Dermis microvascular lymphatic vessel endothelial cell (primary cell): Measurements from ENCODE around the gene NBPF1. TPM values are rescaled to one million over a fixed set of nuclear protein-coding genes. Genes with fewer than 3 reads are reported as not detected.
"Not testable (repeated sequence)": the region's sequence is repeated elsewhere in the genome, so short reads cannot be mapped to it uniquely, and the experiment has no call there.

ENCODE experiments used
- DNase-seq, 2 donors: peaks; one replicate each; pipeline versions ENCODE4 v3.0.0 to v3.0.0-alpha.2; 2010; ENCODE audit warnings: low read depth in 2 of 2
- total RNA-seq: library from RNA; depleted of rRNA; stranded (reverse); fragments of >200 nt; gene quantifications from 2 replicates; pipeline ENCODE4 v1.2.1, GENCODE V29; 2014

Gene NBPF1
- total RNA-seq, 1 donor from 2014 or later = 20.4 TPM

GRCh38 chr1:16623812-16624719, 10.7 kb upstream of the NBPF1 start:
- not testable (repeated sequence) for DNase-seq

GRCh38 chr1:16623337-16623736, 10.0 kb upstream of the NBPF1 start:
- not testable (repeated sequence) for DNase-seq

GRCh38 chr1:16621681-16622315, 8.4 kb upstream of the NBPF1 start:
- not testable (repeated sequence) for DNase-seq

- DNase-seq = no peak
Observed at GRCh38 chr1:16621300-16621658, 7.9 kb upstream of the NBPF1 start.

GRCh38 chr1:16619803-16620501, 6.6 kb upstream of the NBPF1 start:
- not testable (repeated sequence) for DNase-seq

DNA sequence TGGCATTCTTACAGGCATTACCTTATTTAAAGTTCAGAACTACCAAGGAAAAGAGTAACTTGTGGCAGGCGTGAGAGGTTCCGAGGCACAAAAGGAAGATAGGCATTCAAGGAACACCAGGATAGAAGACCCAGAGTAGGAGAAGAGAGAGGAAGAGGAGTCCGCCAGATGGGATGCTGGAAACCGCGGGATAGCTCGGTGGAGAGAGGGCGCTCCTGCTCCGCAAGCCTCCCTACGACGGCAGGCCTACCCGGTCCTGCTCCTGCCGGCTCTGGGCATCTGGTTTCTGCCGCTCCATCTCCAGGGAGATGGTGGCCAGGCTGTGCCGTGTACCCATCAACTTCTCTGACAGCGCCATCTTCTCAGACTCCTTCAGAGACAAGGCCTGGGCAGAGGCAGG, 5.4 kb upstream of the NBPF1 start:
- DNase-seq = no peak

DNA sequence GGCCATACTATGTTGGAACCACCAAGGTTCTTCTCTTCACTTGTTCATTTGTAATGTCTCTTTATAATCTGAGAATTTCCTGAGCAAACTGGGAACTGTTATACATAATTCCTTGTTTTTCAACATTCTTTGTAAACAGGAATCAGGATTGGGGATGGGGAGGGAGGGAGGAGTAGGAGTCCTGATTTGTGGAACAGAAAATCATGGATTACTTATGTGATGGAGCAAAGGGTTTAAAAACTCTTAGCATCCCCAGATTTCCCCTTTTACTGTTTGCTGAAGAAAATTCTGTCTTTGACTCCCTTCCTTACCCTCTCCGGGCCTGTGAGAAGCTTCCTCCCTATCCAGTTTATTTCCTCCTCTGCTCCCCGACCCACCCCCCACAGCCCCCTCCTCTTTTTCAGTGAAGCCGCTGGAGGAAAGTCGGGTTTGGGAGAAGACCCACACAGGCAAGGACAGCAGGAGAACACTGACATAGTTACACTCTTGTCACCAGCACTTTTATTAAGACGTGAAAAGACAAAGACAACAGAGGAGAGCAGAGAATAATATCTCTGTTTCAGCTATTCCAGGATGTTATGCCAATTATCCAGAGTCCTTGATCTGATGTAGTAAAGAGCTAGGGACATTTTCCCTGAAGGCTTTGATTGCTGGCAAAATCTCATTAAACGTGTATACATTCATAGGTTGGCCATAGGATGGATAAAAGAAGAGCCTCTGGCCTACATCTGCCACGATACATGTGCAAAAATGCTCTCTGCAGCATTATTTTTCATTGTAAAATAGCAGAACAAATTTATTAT, 4.6 kb upstream of the NBPF1 start:
- DNase-seq = no peak

DNA sequence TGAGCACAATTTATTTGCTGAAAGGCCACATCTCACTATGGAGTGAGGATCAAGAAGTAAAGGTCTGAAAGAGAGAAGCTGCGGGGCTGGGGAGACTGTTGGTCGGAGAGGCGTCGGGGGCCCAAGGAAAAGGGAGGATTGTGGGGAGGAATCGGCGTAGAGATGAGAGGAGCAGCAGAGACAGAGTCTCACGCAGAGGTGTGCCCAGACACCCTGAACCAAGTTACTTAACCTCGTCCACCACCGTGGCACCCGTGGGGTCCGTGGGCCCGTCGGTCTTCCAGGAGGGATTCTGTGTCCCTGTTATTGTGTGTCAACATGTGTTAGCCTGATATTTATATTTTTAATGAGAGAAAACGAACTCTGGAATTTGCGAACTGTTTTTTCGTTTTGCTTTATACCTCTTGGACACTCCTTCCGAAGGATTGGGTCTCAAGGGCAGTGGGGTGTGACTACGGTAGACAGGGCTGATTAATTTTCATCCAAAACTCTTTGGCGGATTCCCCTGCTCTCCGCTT, 3.8 kb upstream of the NBPF1 start:
- DNase-seq = no peak

DNA sequence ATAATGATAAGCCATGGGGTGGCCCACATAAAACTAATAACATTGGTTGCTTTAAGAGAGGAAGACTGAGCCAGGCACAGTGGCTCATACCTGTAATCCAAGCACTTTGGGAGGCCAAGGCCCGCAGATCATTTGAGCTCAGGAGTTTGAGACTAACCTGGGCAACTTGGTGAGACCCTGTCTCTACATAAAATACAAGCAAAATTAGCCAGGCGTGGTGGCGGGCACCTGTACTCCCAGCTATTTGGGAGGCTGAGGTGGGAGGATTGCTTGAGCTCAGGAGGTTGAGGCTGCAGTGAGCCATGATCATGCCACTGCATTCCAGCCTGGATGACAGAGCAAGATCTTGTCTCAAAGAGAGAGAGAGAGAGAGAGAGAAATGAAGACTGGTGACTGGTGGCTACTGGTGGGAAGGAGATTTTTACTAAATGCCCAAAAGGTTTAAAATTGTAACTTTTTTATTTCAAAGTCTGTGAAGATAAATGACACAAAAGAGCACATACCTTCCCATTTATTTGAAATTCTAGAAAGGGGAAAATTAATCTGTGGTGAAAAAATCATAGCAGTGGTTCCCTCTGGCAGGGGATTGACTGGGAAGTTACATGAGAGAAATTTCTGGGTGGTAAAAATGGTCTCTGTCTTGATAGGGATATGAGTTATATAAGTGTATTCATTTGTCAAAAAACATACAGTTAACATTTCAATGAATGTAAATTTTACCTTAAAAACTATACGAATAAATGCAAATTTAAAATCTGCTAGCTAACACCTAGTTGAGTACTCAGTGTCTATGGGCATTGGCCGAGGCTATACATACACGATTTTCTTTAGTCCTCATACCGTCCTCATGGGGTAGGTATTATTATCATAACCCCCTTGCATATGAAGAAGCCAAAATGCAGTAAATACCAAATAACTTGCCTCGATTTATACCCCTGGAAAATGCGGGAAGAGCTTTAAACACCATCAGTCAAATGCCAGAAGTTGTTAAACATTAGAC, 2.2 kb upstream of the NBPF1 start:
- no peak for DNase-seq

GRCh38 chr1:16614361-16615252, 1.2 kb upstream of the NBPF1 start:
- no peak for DNase-seq

DNA sequence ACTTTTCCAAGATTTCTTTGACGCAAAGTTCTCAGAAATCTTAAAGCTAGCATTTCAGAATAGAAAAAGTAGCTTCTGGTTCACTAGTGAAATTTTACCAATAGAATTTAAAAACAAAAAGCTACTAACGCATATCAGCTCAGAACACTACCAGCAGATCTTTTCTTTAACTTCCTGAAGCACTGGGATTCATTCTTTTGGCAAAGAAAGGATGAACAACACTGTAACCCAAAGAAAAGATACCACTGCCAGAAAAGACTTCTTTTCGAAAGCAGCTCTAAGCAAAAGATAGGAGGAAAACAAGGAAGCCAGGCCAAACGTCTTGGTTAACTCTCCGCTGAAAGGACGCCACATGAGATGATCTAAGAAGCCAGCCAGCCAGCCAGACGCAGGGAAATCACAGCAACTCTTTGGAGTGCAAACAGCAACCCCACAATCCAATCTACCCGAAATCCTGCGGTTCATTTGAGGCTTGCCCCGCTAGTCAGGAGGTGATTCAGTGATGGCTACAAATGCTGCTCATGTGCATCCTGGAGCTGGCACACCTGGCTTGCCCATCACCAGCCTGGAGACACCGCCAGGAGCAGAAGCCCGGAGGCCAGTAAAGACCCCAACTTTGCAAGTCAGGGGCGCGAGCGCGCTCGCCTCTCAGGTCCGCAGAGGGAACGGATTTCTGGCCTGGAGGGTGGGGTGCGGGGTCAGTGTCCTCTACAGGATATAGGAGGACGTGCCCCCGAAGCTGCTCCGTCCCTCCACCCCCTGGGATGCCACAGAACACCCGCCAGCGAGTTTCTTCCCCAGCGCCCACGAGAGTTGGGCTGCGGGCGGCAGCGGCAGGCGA, 812 bp downstream of the NBPF1 start:
- peak; percentile 24 to 69 for DNase-seq

DNA sequence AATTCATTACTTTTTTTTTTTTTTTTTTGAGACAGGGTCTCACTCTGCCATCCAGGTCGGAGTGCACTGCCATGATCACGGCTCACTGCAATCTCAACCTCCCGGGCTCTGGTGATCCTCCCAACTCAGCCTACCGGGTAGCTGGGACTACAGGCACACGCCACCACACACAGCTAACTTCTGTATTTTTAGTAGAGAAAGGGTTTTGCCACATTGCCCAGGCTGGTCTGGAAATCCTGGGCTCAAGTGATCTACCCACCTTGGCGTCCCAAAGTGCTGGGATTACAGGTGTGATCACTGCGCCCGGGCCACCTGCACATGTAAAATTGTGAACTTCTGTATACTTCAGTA, 1.4 kb downstream of the NBPF1 start:
- DNase-seq = not testable (repeated sequence)

DNA sequence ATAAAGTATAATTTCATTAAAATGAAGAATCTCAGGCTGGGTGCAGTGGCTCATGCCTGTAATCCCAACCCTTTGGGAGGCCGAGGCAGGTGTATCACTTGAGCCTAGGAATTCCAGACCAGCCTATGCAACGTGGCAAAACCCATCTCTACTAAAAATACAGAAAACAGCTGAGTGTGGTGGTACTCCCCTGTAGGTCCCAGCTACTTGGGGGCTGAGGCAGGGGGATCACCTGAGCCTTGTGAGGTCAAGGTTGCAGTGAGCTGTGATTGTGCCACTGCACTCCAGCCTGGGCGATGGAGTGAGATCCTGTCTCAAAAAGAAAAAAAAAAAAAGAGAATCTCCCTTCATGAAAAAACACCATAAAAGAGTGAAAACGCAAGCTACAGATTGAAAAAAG, 2.2 kb downstream of the NBPF1 start:
- DNase-seq = not testable (repeated sequence)

DNA sequence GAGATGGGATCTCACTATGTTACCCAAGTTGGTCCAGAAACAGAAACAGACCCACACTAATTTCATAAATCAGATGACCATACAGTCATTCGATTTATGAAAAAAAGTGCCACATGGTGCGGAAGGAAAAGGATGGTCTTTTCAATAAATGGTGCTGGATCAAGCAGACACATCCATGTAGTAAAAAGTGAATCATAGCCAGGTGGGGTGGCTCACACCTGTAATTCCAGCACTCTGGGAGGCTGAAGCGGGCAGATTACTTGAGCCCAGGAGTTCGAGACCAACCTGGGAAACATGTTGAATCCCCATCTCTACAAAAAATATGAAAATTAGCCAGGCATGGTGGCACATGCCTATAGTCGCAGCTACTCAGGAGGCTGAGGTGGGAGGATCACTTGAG, 2.8 kb downstream of the NBPF1 start:
- DNase-seq = not testable (repeated sequence)

GRCh38 chr1:16609761-16610160, 3.6 kb downstream of the NBPF1 start:
- DNase-seq = not testable (repeated sequence)

- DNase-seq = no peak
Observed at GRCh38 chr1:16608838-16609560, 4.4 kb downstream of the NBPF1 start.
